NCI-H1436 (cell line): Measurements from ENCODE around the gene ZDHHC11.
"Not testable (repeated sequence)": the region's sequence is repeated elsewhere in the genome, so short reads cannot be mapped to it uniquely, and the experiment has no call there.

Experiments
- DNase-seq: peaks from one replicate; lab custom pipeline; 2025; lab: John Stamatoyannopoulos, UW

The ZDHHC11 gene

GRCh38 chr5:859798-860296 lies 9.1 kb upstream of the ZDHHC11 start:
- no peak for DNase-seq

- DNase-seq: no peak
Observed at GRCh38 chr5:859391-859790, 8.6 kb upstream of the ZDHHC11 start.

GRCh38 chr5:858726-859125 lies 7.9 kb upstream of the ZDHHC11 start:
- no peak for DNase-seq

- DNase-seq: no peak
Observed at GRCh38 chr5:856531-857425, 6.0 kb upstream of the ZDHHC11 start.

- no peak for DNase-seq
Observed at GRCh38 chr5:855771-856530, 5.2 kb upstream of the ZDHHC11 start.

GRCh38 chr5:854966-855743 lies 4.4 kb upstream of the ZDHHC11 start:
- no peak for DNase-seq

GRCh38 chr5:854217-854616 lies 3.4 kb upstream of the ZDHHC11 start:
- no peak for DNase-seq

- not testable (repeated sequence) for DNase-seq
Observed at GRCh38 chr5:853416-854090, 2.8 kb upstream of the ZDHHC11 start.

- no peak for DNase-seq
Observed at GRCh38 chr5:852431-853401, 1.9 kb upstream of the ZDHHC11 start.

- no peak for DNase-seq
Observed at GRCh38 chr5:852018-852417, 1.2 kb upstream of the ZDHHC11 start.

GRCh38 chr5:851553-851952 lies 767 bp upstream of the ZDHHC11 start:
- no peak for DNase-seq

GRCh38 chr5:851076-851475 lies 290 bp upstream of the ZDHHC11 start:
- DNase-seq: no peak

- DNase-seq: no peak
Observed at GRCh38 chr5:849651-850301, 1.0 kb downstream of the ZDHHC11 start.

- DNase-seq: no peak
Observed at GRCh38 chr5:848671-849111, 2.1 kb downstream of the ZDHHC11 start.

GRCh38 chr5:847736-848135 lies 3.0 kb downstream of the ZDHHC11 start:
- DNase-seq: not testable (repeated sequence)

- DNase-seq: not testable (repeated sequence)
Observed at GRCh38 chr5:847212-847611, 3.6 kb downstream of the ZDHHC11 start.

- not testable (repeated sequence) for DNase-seq
Observed at GRCh38 chr5:846602-847091, 4.1 kb downstream of the ZDHHC11 start.

GRCh38 chr5:845676-846601 lies 4.8 kb downstream of the ZDHHC11 start:
- DNase-seq: not testable (repeated sequence)
